GM19099 (cell line): Measurements from ENCODE around the gene LRP1B.

Experiments used
- POLR2A ChIP-seq: IDR thresholded peaks from 3 replicates; pipeline ENCODE4 v1.6.1; 2011; ENCODE audit warnings: low read depth; ENCODE audit not compliant: insufficient read length; ENCODE audit errors: extremely low read depth

LRP1B gene

GRCh38 chr2:140949932-140950331, 1180.9 kb downstream of the LRP1B start:
- TF ChIP-seq POLR2A = no peak

- no peak for TF ChIP-seq POLR2A
These were observed 1183.6 kb downstream of the LRP1B start for GRCh38 chr2:140947236-140947635.

- no peak for TF ChIP-seq POLR2A
These were observed 1186.9 kb downstream of the LRP1B start for GRCh38 chr2:140943867-140944266.

GRCh38 chr2:140942284-140942683, 1188.5 kb downstream of the LRP1B start:
- no peak for TF ChIP-seq POLR2A

- TF ChIP-seq POLR2A = no peak
These were observed 1201.0 kb downstream of the LRP1B start for GRCh38 chr2:140929849-140930248.

GRCh38 chr2:140918426-140918825, 1212.4 kb downstream of the LRP1B start:
- no peak for TF ChIP-seq POLR2A

GRCh38 chr2:140916410-140916809, 1214.4 kb downstream of the LRP1B start:
- no peak for TF ChIP-seq POLR2A

GRCh38 chr2:140910683-140911082, 1220.1 kb downstream of the LRP1B start:
- no peak for TF ChIP-seq POLR2A

- no peak for TF ChIP-seq POLR2A
These were observed 1225.6 kb downstream of the LRP1B start for GRCh38 chr2:140905083-140905781.

GRCh38 chr2:140895378-140895777, 1235.4 kb downstream of the LRP1B start:
- TF ChIP-seq POLR2A = no peak

- no peak for TF ChIP-seq POLR2A
These were observed 1237.1 kb downstream of the LRP1B start for GRCh38 chr2:140893685-140894084.

GRCh38 chr2:140892911-140893637, 1237.7 kb downstream of the LRP1B start:
- TF ChIP-seq POLR2A = no peak

GRCh38 chr2:140892436-140892835, 1238.4 kb downstream of the LRP1B start:
- no peak for TF ChIP-seq POLR2A

- TF ChIP-seq POLR2A = no peak
These were observed 1239.1 kb downstream of the LRP1B start for GRCh38 chr2:140891614-140892212.

- no peak for TF ChIP-seq POLR2A
These were observed 1247.9 kb downstream of the LRP1B start for GRCh38 chr2:140882671-140883620.
